ENCODE data around the gene MET.

DNA sequence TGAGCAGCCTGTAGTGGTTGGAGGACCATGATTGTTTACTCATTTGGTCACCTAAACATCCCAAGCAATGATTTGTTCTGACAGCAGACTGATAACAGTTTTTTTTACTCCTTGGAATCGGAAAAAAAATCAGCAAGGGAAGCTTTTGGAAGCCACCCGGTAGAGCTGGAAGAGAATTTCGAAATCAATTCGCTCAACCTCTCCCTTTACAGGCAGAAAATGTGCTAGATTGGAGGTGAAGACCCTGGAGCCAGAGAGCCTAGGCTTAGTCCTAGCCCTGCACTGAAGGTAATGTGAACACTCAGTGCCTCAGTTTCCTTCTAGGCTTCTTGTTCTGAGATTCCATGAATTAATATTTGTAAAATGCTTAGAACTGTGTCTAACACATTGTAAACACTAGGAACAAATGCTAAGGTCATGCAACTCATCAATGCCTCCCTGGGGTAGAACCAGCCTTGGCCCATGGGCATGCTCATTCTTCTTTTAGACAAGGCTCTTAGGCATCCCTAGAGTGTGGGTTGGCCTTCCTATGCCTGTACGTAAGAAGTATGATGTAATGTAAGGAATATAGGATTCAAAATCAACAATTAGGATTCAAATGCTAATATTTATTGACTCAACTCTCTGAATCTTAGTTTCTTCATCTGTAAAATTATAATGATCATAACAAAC, 52.7 kb downstream of the MET start:
- TF ChIP-seq CTCF (conservative IDR thresholded peaks at IDR 0.05 in 1 of 2, IDR thresholded peaks at IDR 0.05 in 1 of 2; ENCODE audit: extremely low read depth in 1 of 2, insufficient read depth in 1 of 2, low read depth in 1 of 2, low read length in 2 of 2) (no peak), EZH2 (IDR thresholded peaks at IDR 0.05; ENCODE audit: borderline replicate concordance, low read length) (no peak)

Measured in mammary epithelial cell (primary cell).